Adrenal gland (tissue), 12 donors: ENCODE measurements around the gene CMIP. TPM values are rescaled to one million over a fixed set of nuclear protein-coding genes. Genes with fewer than 3 reads are reported as not detected.

Source experiments
- DNase-seq, 7 donors: peaks; one replicate each; pipeline ENCODE4 v3.0.0-alpha.2; 2019 to 2020
- H3K27ac ChIP-seq, 5 donors: fragments of 200-600 bp; sonication (generic) in 4 of 5; 1 replicate in 3 of 5; 2 replicates in 2 of 5; pipeline versions ENCODE4 v1.5.1 to v1.8.0; 2016 to 2020; ENCODE audit warnings: mild to moderate bottlenecking in 1 of 5
- H3K27me3 ChIP-seq: fragments of 200-600 bp; 2 replicates; pipeline ENCODE4 v1.8.0; 2021
- H3K36me3 ChIP-seq, 2 donors: fragments of 200-600 bp; replicated peaks in 1 of 2; 1 replicate in 1 of 2; 2 replicates in 1 of 2; pipeline versions ENCODE4 v1.5.1 to v1.8.0; 2018 to 2022
- H3K4me1 ChIP-seq, 2 donors: fragments of 200-600 bp; replicated peaks in 1 of 2; 1 replicate in 1 of 2; 2 replicates in 1 of 2; pipeline versions ENCODE4 v1.5.1 to v1.8.0; 2018 to 2021
- H3K4me3 ChIP-seq, 4 donors: fragments of 200-600 bp; sonication (generic) in 3 of 4; one replicate each; pipeline ENCODE4 v1.5.1; 2016 to 2018
- H3K9me3 ChIP-seq, 3 donors: fragments of 200-600 bp; sonication (generic) in 1 of 3; replicated peaks in 1 of 3; 1 replicate in 2 of 3; 2 replicates in 1 of 3; pipeline versions ENCODE4 v1.5.1 to v1.8.0; 2016 to 2021
- CTCF ChIP-seq, 6 experiments: fragments of 450-650 bp in 4 of 6; fragments of 200-600 bp in 2 of 6; sonication (generic) in 1 of 6; IDR thresholded peaks; 1 replicate in 5 of 6; 2 replicates in 1 of 6; pipeline versions ENCODE4 v1.5.1 to v1.8.0; 2016 to 2021; ENCODE audit warnings: antibody characterized with exemption in 6 of 6, mild to moderate bottlenecking in 2 of 6, moderate library complexity in 1 of 6
- POLR2A ChIP-seq, 2 donors: fragments of 450-650 bp; IDR thresholded peaks; one replicate each; pipeline ENCODE4 v1.6.1; 2017; ENCODE audit warnings: antibody characterized with exemption in 2 of 2, mild to moderate bottlenecking in 2 of 2, moderate library complexity in 1 of 2
- WGBS, 4 donors: extraction: QIAGEN DNeasy Blood & Tissue Kit in 2 of 4; methylation state at CpG; one replicate each; pipeline versions ENCODE4 v1.1.5 to v1.1.7; 2013 to 2017; 5-methylcytosine and 5-hydroxymethylcytosine counted together
- intact Hi-C, 2 donors: fragments of 100-400 bp; cut with DNase I; formaldehyde crosslinking; loops; one replicate each; pipeline versions ENCODE4 v1.14.1 to v1.15.0; 2022 to 2023
- polyA plus RNA-seq, 3 donors: library from polyadenylated mRNA; stranded (reverse); fragments of 200-250 nt in 2 of 3; fragments of 350-450 nt in 1 of 3; fragmentation: Illumina TruSeq in 1 of 3; extraction: RNeasy Lipid Tissue Mini Kit (QIAGEN cat#74804) in 1 of 3; gene quantifications; one replicate each; pipeline ENCODE4 v1.2.3, GENCODE V29; 2013 to 2014
- total RNA-seq, 9 donors: library from RNA; depleted of rRNA in 4 of 9; stranded (reverse); fragments of >200 nt in 4 of 9; fragments of 120-200 nt in 1 of 9; fragmentation: NEBNext Ultra II Directional in 1 of 9; extraction: Animal tissue kit (Norgen Biotek cat#: 25700) in 1 of 9; gene quantifications; one replicate each; pipeline versions ENCODE4 v1.1.0 to v1.2.4, GENCODE V29; 2013 to 2023
- donor health status: healthy with polysubstance abuse.
- donor health status: Bipolar disorder and iron deficiency.
- donor health status: DM: yes; HTN: yes; CAD: no.
- donor health status: DM: no; HTN: no; CAD: no.
- donor health status: DM: no; HTN: no; CAD: no.
- donor health status: DM: yes; HTN: yes; CAD: no.

The CMIP gene
- total and polyA plus RNA-seq, 12 donors, result 8.1 to 87.9 (median 42.5) TPM

GRCh38 chr16:81550432-81550808 lies 105.8 kb downstream of the CMIP start:
- WGBS, 4 donors, result 67 to 100% (median 75%) methylated on average over 1 to 2 of the region's 2 CpGs
- no peak overlapping the region for H3K4me3 ChIP-seq
- intact Hi-C loops, result no loop called here
- no peaks in the 10 kb centered on the region for H3K36me3 ChIP-seq
- peak overlapping the region in 2 of 5 donors; percentile 28 to 82 for H3K27ac ChIP-seq
- H3K4me1 ChIP-seq, result peaks cover 21 to 41% of the 10 kb centered on the region in 2 donors
- TF ChIP-seq POLR2A (IDR thresholded peaks at IDR 0.05) (no peak), CTCF (IDR thresholded peaks at IDR 0.05) (no peak)
- no peaks in the 10 kb centered on the region for H3K27me3 ChIP-seq
- no peaks in the 10 kb centered on the region for H3K9me3 ChIP-seq
- DNase-seq, result no peak

GRCh38 chr16:81551151-81551808 lies 106.7 kb downstream of the CMIP start:
- Histone ChIP-seq H3K36me3 (no peaks in the 10 kb centered on the region), H3K9me3 (no peaks in the 10 kb centered on the region), H3K27ac (peak overlapping the region in 4 of 5 donors; percentile 41 to 82 (median 64)), H3K27me3 (no peaks in the 10 kb centered on the region), H3K4me1 (peaks cover 21 to 42% of the 10 kb centered on the region in 2 donors), H3K4me3 (no peak overlapping the region)
- intact Hi-C loops, result no loop called here
- DNase-seq, result peak in 1 of 7 donors; percentile 25
- WGBS, 4 donors, result 60 to 82% (median 72%) methylated on average over 6 of the region's 6 CpGs
- TF ChIP-seq CTCF (IDR thresholded peaks at IDR 0.05) (no peak), POLR2A (IDR thresholded peaks at IDR 0.05) (no peak)

GRCh38 chr16:81551821-81552304 lies 107.3 kb downstream of the CMIP start:
- H3K36me3 ChIP-seq, result no peaks in the 10 kb centered on the region
- H3K9me3 ChIP-seq, result no peaks in the 10 kb centered on the region
- H3K27ac ChIP-seq, result peak overlapping the region in 4 of 5 donors; percentile 41 to 82 (median 69)
- whole genome bisulfite sequencing, 4 donors, result 54 to 75% (median 58%) methylated on average over 6 to 11 of the region's 11 CpGs
- no peak for TF ChIP-seq POLR2A (IDR thresholded peaks at IDR 0.05)
- TF ChIP-seq CTCF (IDR thresholded peaks at IDR 0.05), result no peak
- DNase-seq, result peak; percentile 80 to 93 (median 91)
- no peaks in the 10 kb centered on the region for H3K27me3 ChIP-seq
- no peak overlapping the region for H3K4me3 ChIP-seq
- intact Hi-C loops, result no loop called here
- H3K4me1 ChIP-seq, result peaks cover 21 to 48% of the 10 kb centered on the region in 2 donors

- no peak overlapping the region for H3K4me3 ChIP-seq
- no peak for DNase-seq
- 79 to 100% (median 93%) methylated on average over 1 of the region's 1 CpG for WGBS, 4 donors
- H3K9me3 ChIP-seq, result no peaks in the 10 kb centered on the region
- TF ChIP-seq CTCF (IDR thresholded peaks at IDR 0.05) (no peak), POLR2A (IDR thresholded peaks at IDR 0.05) (no peak)
- H3K4me1 ChIP-seq, result peaks cover 24 to 54% of the 10 kb centered on the region in 2 donors
- H3K27ac ChIP-seq, result peak overlapping the region in 4 of 5 donors; percentile 8 to 82 (median 69)
- intact Hi-C loops, result no loop called here
- no peaks in the 10 kb centered on the region for H3K36me3 ChIP-seq
- no peaks in the 10 kb centered on the region for H3K27me3 ChIP-seq
Observed at GRCh38 chr16:81552743-81553079, 108.1 kb downstream of the CMIP start.
